ENCODE results near the gene C6orf47. TPM values are rescaled to one million over a fixed set of nuclear protein-coding genes. Genes with fewer than 3 reads are reported as not detected.

Gene C6orf47
- total and polyA plus RNA-seq, 7 donors, result 22.2 to 32.6 (median 25.0) TPM

DNA sequence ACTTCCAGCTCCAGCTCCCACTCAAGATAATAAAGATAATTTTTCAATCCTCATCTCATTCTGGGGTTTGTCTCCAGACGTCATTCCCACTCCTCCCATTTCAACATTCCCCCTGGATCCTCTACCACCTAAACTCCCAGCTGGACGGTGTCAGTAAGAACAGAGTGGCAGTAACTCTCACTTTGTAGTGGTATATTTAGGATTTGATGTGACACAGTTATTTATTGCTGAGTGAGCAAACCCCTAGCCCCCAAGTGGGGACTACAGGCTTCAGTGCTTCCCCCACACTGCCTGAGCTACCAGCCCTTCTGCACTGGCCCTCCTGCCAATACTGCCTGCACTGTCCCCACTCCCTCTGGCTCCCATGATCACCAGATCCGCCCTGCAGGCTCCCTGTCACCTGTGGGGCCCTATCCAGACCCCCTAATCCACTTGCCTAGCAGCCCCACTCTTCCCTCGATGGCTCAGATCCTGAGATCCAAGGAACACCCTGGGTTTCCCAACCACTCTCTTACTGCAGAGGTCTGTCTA lies 2.4 kb downstream of the C6orf47 start:
- Histone ChIP-seq H3K36me3 (peaks cover 0 to 30% (median 7%) of the 10 kb centered on the region in 4 donors), H3K9me3 (no peaks in the 10 kb centered on the region), H3K4me1 (peaks cover 0 to 59% (median 52%) of the 10 kb centered on the region in 4 donors), H3K4me3 (no peak overlapping the region), H3K27me3 (no peaks in the 10 kb centered on the region), H3K27ac (peak overlapping the region in 2 of 4 donors; percentile 5 to 98)
- no peak for DNase-seq
- TF ChIP-seq POLR2AphosphoS5 (IDR thresholded peaks at IDR 0.05) (no peak), POLR2A (IDR thresholded peaks at IDR 0.05) (no peak), EP300 (IDR thresholded peaks at IDR 0.05) (no peak)
- TF ChIP-seq, protein P1, sequence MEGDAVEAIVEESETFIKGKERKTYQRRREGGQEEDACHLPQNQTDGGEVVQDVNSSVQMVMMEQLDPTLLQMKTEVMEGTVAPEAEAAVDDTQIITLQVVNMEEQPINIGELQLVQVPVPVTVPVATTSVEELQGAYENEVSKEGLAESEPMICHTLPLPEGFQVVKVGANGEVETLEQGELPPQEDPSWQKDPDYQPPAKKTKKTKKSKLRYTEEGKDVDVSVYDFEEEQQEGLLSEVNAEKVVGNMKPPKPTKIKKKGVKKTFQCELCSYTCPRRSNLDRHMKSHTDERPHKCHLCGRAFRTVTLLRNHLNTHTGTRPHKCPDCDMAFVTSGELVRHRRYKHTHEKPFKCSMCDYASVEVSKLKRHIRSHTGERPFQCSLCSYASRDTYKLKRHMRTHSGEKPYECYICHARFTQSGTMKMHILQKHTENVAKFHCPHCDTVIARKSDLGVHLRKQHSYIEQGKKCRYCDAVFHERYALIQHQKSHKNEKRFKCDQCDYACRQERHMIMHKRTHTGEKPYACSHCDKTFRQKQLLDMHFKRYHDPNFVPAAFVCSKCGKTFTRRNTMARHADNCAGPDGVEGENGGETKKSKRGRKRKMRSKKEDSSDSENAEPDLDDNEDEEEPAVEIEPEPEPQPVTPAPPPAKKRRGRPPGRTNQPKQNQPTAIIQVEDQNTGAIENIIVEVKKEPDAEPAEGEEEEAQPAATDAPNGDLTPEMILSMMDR (IDR thresholded peaks at IDR 0.05), result no peak
- 86 to 88% methylated on average over 4 of the region's 4 CpGs for WGBS, 2 donors
- intact Hi-C loops (cut with DNase I), result no loop called here

DNA sequence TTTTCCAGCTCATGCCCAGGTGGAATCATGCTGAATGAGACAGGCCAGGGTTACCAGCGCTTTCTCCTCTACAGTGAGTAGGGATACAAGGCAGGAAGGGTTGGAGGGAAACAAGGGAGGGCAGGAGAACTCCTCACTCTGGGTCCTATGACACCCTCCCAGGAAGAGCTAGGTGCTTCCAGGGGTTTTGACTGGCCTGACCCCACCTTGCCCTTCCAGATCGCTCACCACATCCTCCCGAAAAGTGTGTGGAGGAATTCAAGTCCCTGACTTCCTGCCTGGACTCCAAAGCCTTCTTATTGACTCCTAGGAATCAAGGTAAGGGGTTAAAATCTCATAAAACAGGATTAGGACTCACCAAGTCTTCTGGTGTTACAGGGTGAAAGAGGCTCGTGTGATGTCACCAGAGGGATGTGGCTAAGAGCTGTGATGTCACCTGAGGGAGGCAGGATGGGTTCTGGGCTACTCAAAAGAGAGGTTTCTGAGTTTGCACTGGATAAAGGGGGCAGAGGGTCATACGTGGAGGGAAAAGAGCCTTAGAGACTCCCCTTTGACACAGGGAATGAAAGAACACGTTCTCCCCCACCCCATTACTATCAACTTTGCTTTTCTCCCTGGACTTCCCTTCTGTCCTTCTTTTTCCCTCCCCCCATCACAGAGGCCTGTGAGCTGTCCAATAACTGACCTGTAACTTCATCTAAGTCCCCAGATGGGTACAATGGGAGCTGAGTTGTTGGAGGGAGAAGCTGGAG lies 3.0 kb downstream of the C6orf47 start:
- Histone ChIP-seq H3K27ac (peak overlapping the region in 2 of 4 donors; percentile 5 to 98), H3K9me3 (no peaks in the 10 kb centered on the region), H3K27me3 (no peaks in the 10 kb centered on the region), H3K4me3 (no peak overlapping the region), H3K36me3 (peaks cover 0 to 29% (median 7%) of the 10 kb centered on the region in 4 donors), H3K4me1 (peaks cover 0 to 58% (median 47%) of the 10 kb centered on the region in 4 donors)
- WGBS, 2 donors, result 79 to 83% methylated on average over 6 of the region's 6 CpGs
- TF ChIP-seq, protein P1 (IDR thresholded peaks at IDR 0.05), result no peak
- TF ChIP-seq EP300 (IDR thresholded peaks at IDR 0.05) (no peak), POLR2A (IDR thresholded peaks at IDR 0.05) (no peak), POLR2AphosphoS5 (IDR thresholded peaks at IDR 0.05) (no peak)
- no peak for DNase-seq
- intact Hi-C loops (cut with DNase I), result no loop called here

DNA sequence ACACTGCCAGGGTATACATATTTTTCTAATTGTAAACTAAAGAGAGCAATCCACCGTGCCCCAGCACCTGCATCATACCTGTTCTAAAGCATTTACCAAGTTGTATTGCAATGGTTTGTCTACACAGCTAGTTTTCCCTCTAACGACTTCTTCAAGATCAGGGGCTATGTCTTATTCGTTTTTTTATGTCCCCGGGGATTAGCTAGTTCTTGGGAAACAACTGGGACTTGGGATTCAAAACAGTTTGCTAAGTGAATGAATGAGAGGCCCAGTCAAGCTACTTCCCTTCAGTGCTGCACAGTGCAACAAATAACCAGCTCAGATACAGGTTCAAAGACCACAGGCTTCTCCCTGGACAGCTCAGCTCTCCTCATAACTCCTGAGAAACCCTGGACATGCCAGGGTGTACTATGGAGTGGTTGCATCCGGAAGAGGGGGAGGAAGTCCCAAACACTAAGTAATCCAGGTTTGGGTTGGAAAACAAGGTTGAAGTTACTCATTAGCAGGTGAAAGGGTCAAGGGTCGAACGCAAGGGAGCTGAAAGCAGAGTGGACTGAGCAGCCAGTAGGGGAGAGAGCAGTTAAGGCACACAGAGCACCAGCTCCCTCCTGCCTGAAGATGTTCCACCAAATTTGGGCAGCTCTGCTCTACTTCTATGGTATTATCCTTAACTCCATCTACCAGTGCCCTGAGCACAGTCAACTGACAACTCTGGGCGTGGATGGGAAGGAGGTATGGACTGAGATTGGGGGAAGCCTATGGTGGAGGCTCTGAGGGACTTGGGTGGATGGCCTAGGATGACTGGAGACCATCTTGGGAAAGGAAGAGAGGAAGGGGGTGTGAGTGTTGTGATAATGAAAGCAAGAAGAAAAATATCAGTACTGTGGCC lies 5.0 kb downstream of the C6orf47 start, which contains the start of gene APOM:
TSS of gene APOM (plus strand) at position 546 of the 889 bp plus-strand sequence. CDS start at position 619, 73 bp downstream.
- no peaks in the 10 kb centered on the region for H3K27me3 ChIP-seq
- intact Hi-C loops (cut with DNase I), result no loop called here
- 39 to 75% methylated on average over 8 of the region's 8 CpGs for WGBS, 2 donors
- no peak within 1 kb of the TSS for H3K4me3 ChIP-seq
- peaks cover 0 to 51% (median 43%) of the 10 kb centered on the region in 4 donors for H3K4me1 ChIP-seq
- peaks cover 0 to 23% (median 0%) of the 10 kb centered on the region in 4 donors for H3K36me3 ChIP-seq
- H3K9me3 ChIP-seq, result no peaks in the 10 kb centered on the region
- H3K27ac ChIP-seq, result no peak within 1 kb of the TSS
- TF ChIP-seq POLR2A (IDR thresholded peaks at IDR 0.05) (no peak), EP300 (IDR thresholded peaks at IDR 0.05) (no peak)
- TF ChIP-seq, protein P1 (IDR thresholded peaks at IDR 0.05), result no peak
- no peak for DNase-seq

DNA sequence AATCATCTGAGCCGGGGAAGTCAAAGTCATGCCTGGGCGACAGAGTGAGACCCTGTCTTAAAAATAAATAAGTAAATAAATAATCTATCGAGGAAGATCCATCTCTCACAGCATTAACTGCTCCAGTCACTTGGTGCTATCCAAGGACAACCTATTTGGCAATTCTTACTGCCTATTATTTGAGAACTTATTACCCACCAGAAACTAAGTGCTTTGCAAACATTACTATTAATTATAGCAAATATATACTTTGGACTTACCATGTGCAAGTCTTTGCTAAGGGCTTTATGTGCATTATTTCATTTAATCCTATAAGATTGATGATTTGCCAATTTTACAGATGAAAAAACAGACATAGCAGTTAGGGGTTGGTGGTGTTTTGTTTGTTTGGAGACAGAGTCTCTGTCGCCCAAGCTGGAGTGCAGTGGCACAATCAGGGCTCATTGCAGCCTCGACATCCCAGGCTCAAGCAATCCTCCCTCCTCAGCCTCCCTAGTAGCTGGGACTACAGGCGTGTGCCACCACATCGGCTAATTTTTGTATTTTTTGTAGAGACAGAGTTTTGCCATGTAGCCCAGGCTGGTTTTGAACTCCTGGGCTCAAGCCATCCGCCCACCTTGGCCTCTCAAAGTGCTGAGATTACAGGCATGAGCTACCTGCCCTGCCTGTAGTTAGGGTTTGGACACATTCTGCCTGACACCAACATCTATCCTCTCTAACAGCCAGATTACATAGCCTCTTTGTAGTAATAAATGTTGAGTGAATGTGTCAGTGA lies 5.8 kb downstream of the C6orf47 start:
- H3K27me3 ChIP-seq, result no peaks in the 10 kb centered on the region
- no peak for DNase-seq
- peaks cover 0 to 47% (median 42%) of the 10 kb centered on the region in 4 donors for H3K4me1 ChIP-seq
- no peak for TF ChIP-seq POLR2AphosphoS5 (IDR thresholded peaks at IDR 0.05)
- TF ChIP-seq, protein P1 (IDR thresholded peaks at IDR 0.05), result no peak
- no peak for TF ChIP-seq EP300 (IDR thresholded peaks at IDR 0.05)
- TF ChIP-seq POLR2A (IDR thresholded peaks at IDR 0.05), result no peak
- H3K4me3 ChIP-seq, result no peak overlapping the region
- WGBS, 2 donors, result 92 to 93% methylated on average over 8 of the region's 8 CpGs
- H3K9me3 ChIP-seq, result no peaks in the 10 kb centered on the region
- no peak overlapping the region for H3K27ac ChIP-seq
- H3K36me3 ChIP-seq, result peaks cover 0 to 25% (median 0%) of the 10 kb centered on the region in 4 donors
- intact Hi-C loops (cut with DNase I), result loop anchor here (5.0 kb wide), 1 partner anchor 543 kb away; no protein-coding TSS in a partner anchor

Measured in sigmoid colon (tissue), 7 donors.